GM12875 (cell line): ENCODE measurements around the gene ICAM1.

Experiments
- H3K4me3 ChIP-seq: one replicate; pipeline ENCODE4 v1.5.1; 2011; ENCODE audit warnings: low read depth, low read length, control low read depth
- TF ChIP-seq, protein P1 (sequence below): IDR thresholded peaks from 2 replicates; pipeline ENCODE4 v1.5.1; 2011; ENCODE audit warnings: low read depth, mild to moderate bottlenecking, control low read depth, inconsistent platforms, low read length, moderate library complexity, borderline replicate concordance; ENCODE audit not compliant: insufficient read depth

Gene ICAM1

DNA sequence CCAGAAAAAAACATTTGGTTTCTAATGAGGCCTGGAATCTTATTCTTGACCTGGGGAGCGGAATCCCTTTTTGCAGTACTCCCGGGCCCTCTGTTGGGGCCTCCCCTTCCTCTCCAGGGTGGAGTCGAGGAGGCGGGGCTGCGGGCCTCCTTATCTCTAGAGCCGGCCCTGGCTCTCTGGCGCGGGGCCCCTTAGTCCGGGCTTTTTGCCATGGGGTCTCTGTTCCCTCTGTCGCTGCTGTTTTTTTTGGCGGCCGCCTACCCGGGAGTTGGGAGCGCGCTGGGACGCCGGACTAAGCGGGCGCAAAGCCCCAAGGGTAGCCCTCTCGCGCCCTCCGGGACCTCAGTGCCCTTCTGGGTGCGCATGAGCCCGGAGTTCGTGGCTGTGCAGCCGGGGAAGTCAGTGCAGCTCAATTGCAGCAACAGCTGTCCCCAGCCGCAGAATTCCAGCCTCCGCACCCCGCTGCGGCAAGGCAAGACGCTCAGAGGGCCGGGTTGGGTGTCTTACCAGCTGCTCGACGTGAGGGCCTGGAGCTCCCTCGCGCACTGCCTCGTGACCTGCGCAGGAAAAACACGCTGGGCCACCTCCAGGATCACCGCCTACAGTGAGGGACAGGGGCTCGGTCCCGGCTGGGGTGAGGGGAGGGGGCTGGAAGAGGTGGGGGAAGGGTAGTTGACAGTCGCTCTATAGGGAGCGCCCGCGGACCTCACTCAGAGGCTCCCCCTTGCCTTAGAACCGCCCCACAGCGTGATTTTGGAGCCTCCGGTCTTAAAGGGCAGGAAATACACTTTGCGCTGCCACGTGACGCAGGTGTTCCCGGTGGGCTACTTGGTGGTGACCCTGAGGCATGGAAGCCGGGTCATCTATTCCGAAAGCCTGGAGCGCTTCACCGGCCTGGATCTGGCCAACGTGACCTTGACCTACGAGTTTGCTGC is 16.1 kb downstream of the ICAM1 start, which contains the start of gene ICAM4:
TSS of gene ICAM4 (plus strand) at position 153 of the 935 bp plus-strand sequence. CDS start at position 211, 58 bp downstream.
- TF ChIP-seq, protein P1, sequence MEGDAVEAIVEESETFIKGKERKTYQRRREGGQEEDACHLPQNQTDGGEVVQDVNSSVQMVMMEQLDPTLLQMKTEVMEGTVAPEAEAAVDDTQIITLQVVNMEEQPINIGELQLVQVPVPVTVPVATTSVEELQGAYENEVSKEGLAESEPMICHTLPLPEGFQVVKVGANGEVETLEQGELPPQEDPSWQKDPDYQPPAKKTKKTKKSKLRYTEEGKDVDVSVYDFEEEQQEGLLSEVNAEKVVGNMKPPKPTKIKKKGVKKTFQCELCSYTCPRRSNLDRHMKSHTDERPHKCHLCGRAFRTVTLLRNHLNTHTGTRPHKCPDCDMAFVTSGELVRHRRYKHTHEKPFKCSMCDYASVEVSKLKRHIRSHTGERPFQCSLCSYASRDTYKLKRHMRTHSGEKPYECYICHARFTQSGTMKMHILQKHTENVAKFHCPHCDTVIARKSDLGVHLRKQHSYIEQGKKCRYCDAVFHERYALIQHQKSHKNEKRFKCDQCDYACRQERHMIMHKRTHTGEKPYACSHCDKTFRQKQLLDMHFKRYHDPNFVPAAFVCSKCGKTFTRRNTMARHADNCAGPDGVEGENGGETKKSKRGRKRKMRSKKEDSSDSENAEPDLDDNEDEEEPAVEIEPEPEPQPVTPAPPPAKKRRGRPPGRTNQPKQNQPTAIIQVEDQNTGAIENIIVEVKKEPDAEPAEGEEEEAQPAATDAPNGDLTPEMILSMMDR, result no peak
- peak within 1 kb of the TSS; percentile 24 for H3K4me3 ChIP-seq

- TF ChIP-seq, protein P1, result no peak
- H3K4me3 ChIP-seq, result peak overlapping the region; percentile 30
Observed at GRCh38 chr19:10288662-10289166, 17.8 kb downstream of the ICAM1 start.

DNA sequence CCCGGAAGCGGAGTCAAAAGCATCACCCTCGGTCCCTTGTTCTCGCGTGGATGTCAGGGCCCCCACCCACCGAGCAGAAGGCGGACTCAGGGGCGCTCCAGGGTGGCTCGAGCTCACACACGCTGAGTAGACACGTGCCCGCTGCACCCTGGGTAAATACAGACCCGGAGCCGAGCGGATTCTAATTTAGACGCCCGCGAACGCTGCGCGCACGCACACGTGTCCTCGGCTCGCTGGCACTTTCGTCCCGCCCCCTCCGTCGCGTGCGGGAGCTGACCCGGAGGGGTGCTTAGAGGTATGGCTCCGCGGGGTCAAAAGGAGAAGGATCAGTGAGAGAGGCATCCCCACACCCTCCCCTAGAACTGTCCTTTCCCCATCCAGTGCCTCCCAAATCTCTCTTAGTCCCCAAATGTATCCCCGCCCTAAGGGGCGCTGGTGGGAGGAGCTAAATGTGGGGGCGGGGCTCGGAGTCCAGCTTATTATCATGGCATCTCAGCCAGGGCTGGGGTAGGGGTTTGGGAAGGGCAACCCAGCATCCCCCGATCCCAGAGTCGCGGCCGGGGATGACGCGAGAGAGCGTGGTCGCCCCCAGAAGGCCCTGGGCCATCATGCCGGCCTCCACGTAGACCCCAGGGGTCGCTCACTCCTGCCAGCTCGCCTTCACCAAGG is 18.4 kb downstream of the ICAM1 start:
- peak overlapping the region; percentile 30 for H3K4me3 ChIP-seq
- TF ChIP-seq, protein P1, result no peak

DNA sequence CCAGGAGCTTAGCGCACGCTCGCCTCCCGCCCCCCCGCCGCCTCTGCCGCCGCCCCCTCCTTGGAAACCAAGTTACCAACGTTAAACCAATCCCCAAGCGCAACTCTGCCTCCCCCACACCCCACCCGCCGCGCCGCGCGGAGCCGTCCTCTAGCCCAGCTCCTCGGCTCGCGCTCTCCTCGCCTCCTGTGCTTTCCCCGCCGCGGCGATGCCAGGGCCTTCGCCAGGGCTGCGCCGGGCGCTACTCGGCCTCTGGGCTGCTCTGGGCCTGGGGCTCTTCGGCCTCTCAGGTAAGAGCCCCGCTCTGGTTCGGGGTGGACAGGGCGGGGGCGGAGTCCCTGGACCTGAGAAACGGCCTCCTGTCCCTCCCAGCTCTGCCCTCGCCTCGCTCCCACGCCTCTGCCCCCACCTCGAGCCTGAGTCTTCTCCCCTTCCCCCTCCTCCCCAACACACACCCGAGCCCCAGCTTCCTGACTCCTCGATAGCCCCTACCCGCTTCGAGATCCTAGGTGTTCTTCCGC is 19.0 kb downstream of the ICAM1 start, which contains the start of gene ICAM5:
TSS of gene ICAM5 (plus strand) at position 117 of the 521 bp plus-strand sequence. CDS start at position 209, 92 bp downstream.
- TF ChIP-seq, protein P1, result no peak
- H3K4me3 ChIP-seq, result peak within 1 kb of the TSS; percentile 52

- H3K4me3 ChIP-seq, result peak overlapping the region; percentile 52
- TF ChIP-seq, protein P1, result no peak
Observed at GRCh38 chr19:10290357-10290875, 19.5 kb downstream of the ICAM1 start.

DNA sequence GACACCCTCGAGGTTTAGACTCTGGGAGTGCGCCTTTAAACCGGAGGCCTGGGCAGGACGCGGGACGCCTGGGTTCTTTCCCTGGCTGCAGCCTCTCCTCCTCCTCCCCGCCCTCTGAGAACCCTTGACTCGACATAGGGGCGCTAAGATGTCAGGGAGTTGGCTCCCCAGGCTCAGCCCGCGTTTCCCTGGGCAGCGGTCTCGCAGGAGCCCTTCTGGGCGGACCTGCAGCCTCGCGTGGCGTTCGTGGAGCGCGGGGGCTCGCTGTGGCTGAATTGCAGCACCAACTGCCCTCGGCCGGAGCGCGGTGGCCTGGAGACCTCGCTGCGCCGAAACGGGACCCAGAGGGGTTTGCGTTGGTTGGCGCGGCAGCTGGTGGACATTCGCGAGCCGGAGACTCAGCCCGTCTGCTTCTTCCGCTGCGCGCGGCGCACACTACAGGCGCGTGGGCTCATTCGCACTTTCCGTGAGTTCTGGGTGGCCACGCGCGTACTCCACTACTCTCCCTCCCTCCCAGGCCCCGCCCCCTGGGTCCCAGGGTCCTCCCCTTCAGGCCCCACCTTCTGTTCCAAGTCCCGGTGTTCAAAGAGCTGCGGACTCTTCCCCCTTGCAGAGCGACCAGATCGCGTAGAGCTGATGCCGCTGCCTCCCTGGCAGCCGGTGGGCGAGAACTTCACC is 20.1 kb downstream of the ICAM1 start:
- H3K4me3 ChIP-seq, result peak overlapping the region; percentile 52
- TF ChIP-seq, protein P1, result no peak
